IMR-90 (cell line): Measurements from ENCODE around the gene CPNE4. TPM values are rescaled to one million over a fixed set of nuclear protein-coding genes. Genes with fewer than 3 reads are reported as not detected.

ENCODE experiments used
- ATAC-seq: fragments of 200-7000 bp; cut with Tn5 transposase; 2 replicates; pipeline ENCODE4 v1.9.1; 2020; ENCODE audit warnings: low read depth, mild to moderate bottlenecking, moderate library complexity
- BruUV-seq: library from RNA; stranded (reverse); fragments of 400-500 nt; replicated peaks from 2 replicates; lab custom pipeline; 2021; lab: Mats Ljungman, UMichigan
- CTCF ChIA-PET: fragments of 300-600 bp; formaldehyde crosslinking; extraction: SDS; loops from one replicate; lab custom pipeline; 2021; ENCODE audit warnings: antibody characterized with exemption; lab: Yijun Ruan, JAX
- POLR2A ChIA-PET: fragments of 300-600 bp; sonication (Branson Sonifier 250); formaldehyde crosslinking; loops from one replicate; lab custom pipeline; 2022; ENCODE audit warnings: antibody characterized with exemption; ENCODE audit not compliant: unreplicated experiment; lab: Charles Lee
- DNase-seq: peaks from one replicate; pipeline ENCODE4 v3.0.0; 2013
- H2AFZ ChIP-seq: replicated peaks from 2 replicates; pipeline ENCODE3; 2013; ENCODE audit warnings: low read length, mild to moderate bottlenecking; ENCODE audit not compliant: poor library complexity
- H2AK5ac ChIP-seq: 2 replicates; pipeline ENCODE4 v1.6.1; 2013; ENCODE audit warnings: low read depth, low read length, inconsistent platforms
- H2AK9ac ChIP-seq: replicated peaks from 2 replicates; pipeline ENCODE3; 2013; ENCODE audit warnings: mild to moderate bottlenecking, low read depth, low read length, moderate library complexity; ENCODE audit not compliant: poor library complexity
- H2BK120ac ChIP-seq: 2 replicates; pipeline ENCODE4 v1.6.1; 2013; ENCODE audit warnings: low read depth, low read length, inconsistent platforms
- H2BK15ac ChIP-seq: 3 replicates; pipeline ENCODE4 v1.6.1; 2013; ENCODE audit warnings: low read depth, low read length, inconsistent platforms
- H2BK20ac ChIP-seq: 2 replicates; pipeline ENCODE4 v1.6.1; 2013; ENCODE audit warnings: low read depth, mild to moderate bottlenecking, inconsistent platforms, low read length, moderate library complexity
- H2BK5ac ChIP-seq: 2 replicates; pipeline ENCODE4 v1.6.1; 2013; ENCODE audit warnings: mild to moderate bottlenecking, low read depth, low read length, inconsistent platforms; ENCODE audit not compliant: poor library complexity, severe bottlenecking
- H3K14ac ChIP-seq: replicated peaks from 2 replicates; pipeline ENCODE4 v1.6.1; 2013; ENCODE audit warnings: low read depth, low read length, inconsistent platforms
- H3K18ac ChIP-seq: 2 replicates; pipeline ENCODE4 v1.6.1; 2013; ENCODE audit warnings: low read depth, low read length, control low read depth
- H3K23ac ChIP-seq: 2 replicates; pipeline ENCODE4 v1.6.1; 2013; ENCODE audit warnings: low read depth, low read length, inconsistent platforms
- H3K27ac ChIP-seq: 2 replicates; pipeline ENCODE4 v1.5.1; 2013; ENCODE audit warnings: mild to moderate bottlenecking, control low read depth, low read length; ENCODE audit not compliant: insufficient read depth
- H3K27me3 ChIP-seq: 2 replicates; pipeline ENCODE4 v1.6.1; 2013; ENCODE audit warnings: low read length; ENCODE audit not compliant: control insufficient read depth, insufficient read depth
- H3K36me3 ChIP-seq: 2 replicates; pipeline ENCODE4 v1.6.1; 2013; ENCODE audit warnings: low read length, mixed read lengths; ENCODE audit not compliant: control insufficient read depth, insufficient read depth
- H3K4ac ChIP-seq: 2 replicates; pipeline ENCODE4 v1.6.1; 2013; ENCODE audit warnings: low read depth, low read length, inconsistent platforms
- H3K4me1 ChIP-seq: 2 replicates; pipeline ENCODE4 v1.6.1; 2013; ENCODE audit warnings: low read length, mixed read lengths; ENCODE audit not compliant: control insufficient read depth, insufficient read depth
- H3K4me2 ChIP-seq: 2 replicates; pipeline ENCODE4 v1.6.1; 2013; ENCODE audit warnings: low read depth, mild to moderate bottlenecking, control low read depth, low read length, moderate library complexity
- H3K4me3 ChIP-seq: 2 replicates; pipeline ENCODE4 v1.5.1; 2013; ENCODE audit warnings: low read depth, mild to moderate bottlenecking, control low read depth, low read length, moderate library complexity; ENCODE audit not compliant: insufficient read depth
- H3K56ac ChIP-seq: 2 replicates; pipeline ENCODE4 v1.6.1; 2013; ENCODE audit warnings: low read length, inconsistent platforms; ENCODE audit not compliant: insufficient read depth; ENCODE audit errors: extremely low read depth
- H3K79me1 ChIP-seq, 2 experiments: 2 replicates each; pipeline ENCODE4 v1.6.1; 2013; ENCODE audit warnings: low read length in 2 of 2, inconsistent platforms in 1 of 2, low read depth in 1 of 2
- H3K9ac ChIP-seq: 2 replicates; pipeline ENCODE4 v1.6.1; 2013; ENCODE audit warnings: low read depth, low read length, control low read depth
- H3K9me1 ChIP-seq: 2 replicates; pipeline ENCODE4 v1.6.1; 2013; ENCODE audit warnings: low read length, inconsistent platforms; ENCODE audit not compliant: insufficient read depth
- H3K9me3 ChIP-seq: 2 replicates; pipeline ENCODE4 v1.6.1; 2013; ENCODE audit warnings: low read length; ENCODE audit not compliant: control insufficient read depth, insufficient read depth
- H4K20me1 ChIP-seq: 2 replicates; pipeline ENCODE4 v1.6.1; 2013; ENCODE audit warnings: low read length, inconsistent platforms; ENCODE audit not compliant: insufficient read depth
- H4K5ac ChIP-seq: 2 replicates; pipeline ENCODE4 v1.6.1; 2013; ENCODE audit warnings: mild to moderate bottlenecking, low read depth, low read length, control low read depth
- H4K8ac ChIP-seq, 2 experiments: 2 replicates each; pipeline ENCODE4 v1.6.1; 2013; ENCODE audit warnings: low read depth in 2 of 2, low read length in 2 of 2, control low read depth in 1 of 2, inconsistent platforms in 1 of 2
- H4K91ac ChIP-seq: 2 replicates; pipeline ENCODE4 v1.6.1; 2013; ENCODE audit warnings: low read depth, low read length, inconsistent platforms; ENCODE audit not compliant: insufficient read depth
- BHLHE40 ChIP-seq: fragments of 150-350 bp; IDR thresholded peaks from 2 replicates; pipeline ENCODE4 v1.6.1; 2016; ENCODE audit warnings: mild to moderate bottlenecking, low read depth, low read length
- CEBPB ChIP-seq: IDR thresholded peaks from 2 replicates; pipeline ENCODE4 v1.6.1; 2012; ENCODE audit warnings: low read depth, low read length, improper control_type of control experiment
- CHD1 ChIP-seq: IDR thresholded peaks from 2 replicates; pipeline ENCODE4 v1.6.1; 2012; ENCODE audit warnings: low read depth, low read length, improper control_type of control experiment
- FOS ChIP-seq: fragments of 150-350 bp; IDR thresholded peaks from 2 replicates; pipeline ENCODE4 v1.6.1; 2016; ENCODE audit warnings: low read depth, low read length
- MAFK ChIP-seq: IDR thresholded peaks from 2 replicates; pipeline ENCODE4 v1.6.1; 2012; ENCODE audit warnings: low read depth, low read length, improper control_type of control experiment
- MAZ ChIP-seq: IDR thresholded peaks from 2 replicates; pipeline ENCODE4 v1.6.1; 2012; ENCODE audit warnings: low read depth, mild to moderate bottlenecking, low read length, improper control_type of control experiment, moderate library complexity, borderline replicate concordance
- MXI1 ChIP-seq: IDR thresholded peaks from 2 replicates; pipeline ENCODE4 v1.6.1; 2012; ENCODE audit warnings: low read depth, mild to moderate bottlenecking, low read length, moderate library complexity, borderline replicate concordance
- NFE2L2 ChIP-seq: fragments of 150-350 bp; IDR thresholded peaks from 2 replicates; pipeline ENCODE4 v1.6.1; 2016; ENCODE audit warnings: low read depth, mild to moderate bottlenecking, low read length
- POLR2A ChIP-seq: IDR thresholded peaks from 2 replicates; pipeline ENCODE4 v1.6.1; 2012; ENCODE audit warnings: mild to moderate bottlenecking, low read depth, low read length
- RAD21 ChIP-seq: IDR thresholded peaks from 2 replicates; pipeline ENCODE4 v1.6.1; 2012; ENCODE audit warnings: low read length, improper control_type of control experiment
- RCOR1 ChIP-seq: IDR thresholded peaks from 2 replicates; pipeline ENCODE4 v1.6.1; 2012; ENCODE audit warnings: mild to moderate bottlenecking, low read length, improper control_type of control experiment; ENCODE audit not compliant: insufficient replicate concordance
- RFX5 ChIP-seq: IDR thresholded peaks from 2 replicates; pipeline ENCODE4 v1.8.0; 2012; ENCODE audit warnings: low read depth, mild to moderate bottlenecking, low read length, moderate library complexity
- SMC3 ChIP-seq: fragments of 150-350 bp; IDR thresholded peaks from 2 replicates; pipeline ENCODE4 v1.6.1; 2016; ENCODE audit warnings: low read depth, mild to moderate bottlenecking, antibody characterized with exemption, low read length, moderate library complexity
- WGBS, 2 experiments: methylation state at CpG; one replicate each; pipeline versions ENCODE4 v1.1.5 to v1.1.7; 2013; ENCODE audit warnings: missing lambda C conversion rate in 2 of 2; ENCODE audit not compliant: insufficient read length in 1 of 2; ENCODE audit errors: extremely low coverage in 2 of 2; 5-methylcytosine and 5-hydroxymethylcytosine counted together
- dilution Hi-C: fragments of 300-500 bp; cut with HindIII; formaldehyde crosslinking; loops from one replicate; pipeline ENCODE4 v1.14.3; 2018; ENCODE audit warnings: low sequenced_read_pairs; ENCODE audit not compliant: unreplicated experiment
- in situ Hi-C: fragments of 300-500 bp; cut with MboI; formaldehyde crosslinking; loops from 3 replicates; pipeline ENCODE4 v1.14.3; 2019; ENCODE audit warnings: low sequenced_read_pairs, inconsistent platforms, mixed read lengths
- intact Hi-C: fragments of 100-400 bp; cut with micrococcal nuclease; formaldehyde crosslinking; loops from 2 replicates; pipeline ENCODE4 v1.10.0; 2022
- polyA plus RNA-seq, 3 experiments: library from polyadenylated mRNA; depleted of rRNA; stranded (reverse); fragments of >200 nt; gene quantifications; 2 replicates each; pipeline ENCODE4 v1.2.3, GENCODE V29; 2012; ENCODE audit warnings: low replicate concordance in 1 of 3
- total RNA-seq: library from RNA; depleted of rRNA; stranded (reverse); fragments of >200 nt; gene quantifications from 2 replicates; pipeline ENCODE4 v1.2.3, GENCODE V29; 2012
- TF ChIP-seq, protein P1 (sequence below): conservative IDR thresholded peaks from 2 replicates; pipeline ENCODE4 v1.5.1; 2012; ENCODE audit warnings: mild to moderate bottlenecking, low read depth, low read length, improper control_type of control experiment
- TF ChIP-seq, protein P2 (sequence below): fragments of 150-350 bp; IDR thresholded peaks from 2 replicates; pipeline ENCODE4 v1.6.1; 2016; ENCODE audit warnings: low read depth, mild to moderate bottlenecking, low read length, moderate library complexity, borderline replicate concordance
- TF ChIP-seq, protein P3 (sequence below): fragments of 150-350 bp; IDR thresholded peaks from 2 replicates; pipeline ENCODE4 v1.6.1; 2017; ENCODE audit warnings: mild to moderate bottlenecking, antibody characterized with exemption, low read length, low read depth

CPNE4 gene
- total and polyA plus RNA-seq, 2 of the 4 experiments (the other 2 are of a cell fraction) = not detected

GRCh38 chr3:131856171-131856570 is 178.6 kb downstream of the CPNE4 start:
- H2BK15ac ChIP-seq = no peak overlapping the region
- CTCF ChIA-PET = no interaction called here
- TF ChIP-seq, protein P1, sequence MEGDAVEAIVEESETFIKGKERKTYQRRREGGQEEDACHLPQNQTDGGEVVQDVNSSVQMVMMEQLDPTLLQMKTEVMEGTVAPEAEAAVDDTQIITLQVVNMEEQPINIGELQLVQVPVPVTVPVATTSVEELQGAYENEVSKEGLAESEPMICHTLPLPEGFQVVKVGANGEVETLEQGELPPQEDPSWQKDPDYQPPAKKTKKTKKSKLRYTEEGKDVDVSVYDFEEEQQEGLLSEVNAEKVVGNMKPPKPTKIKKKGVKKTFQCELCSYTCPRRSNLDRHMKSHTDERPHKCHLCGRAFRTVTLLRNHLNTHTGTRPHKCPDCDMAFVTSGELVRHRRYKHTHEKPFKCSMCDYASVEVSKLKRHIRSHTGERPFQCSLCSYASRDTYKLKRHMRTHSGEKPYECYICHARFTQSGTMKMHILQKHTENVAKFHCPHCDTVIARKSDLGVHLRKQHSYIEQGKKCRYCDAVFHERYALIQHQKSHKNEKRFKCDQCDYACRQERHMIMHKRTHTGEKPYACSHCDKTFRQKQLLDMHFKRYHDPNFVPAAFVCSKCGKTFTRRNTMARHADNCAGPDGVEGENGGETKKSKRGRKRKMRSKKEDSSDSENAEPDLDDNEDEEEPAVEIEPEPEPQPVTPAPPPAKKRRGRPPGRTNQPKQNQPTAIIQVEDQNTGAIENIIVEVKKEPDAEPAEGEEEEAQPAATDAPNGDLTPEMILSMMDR = no peak
- TF ChIP-seq CHD1 = no peak
- no peak for TF ChIP-seq SMC3
- TF ChIP-seq, protein P2, sequence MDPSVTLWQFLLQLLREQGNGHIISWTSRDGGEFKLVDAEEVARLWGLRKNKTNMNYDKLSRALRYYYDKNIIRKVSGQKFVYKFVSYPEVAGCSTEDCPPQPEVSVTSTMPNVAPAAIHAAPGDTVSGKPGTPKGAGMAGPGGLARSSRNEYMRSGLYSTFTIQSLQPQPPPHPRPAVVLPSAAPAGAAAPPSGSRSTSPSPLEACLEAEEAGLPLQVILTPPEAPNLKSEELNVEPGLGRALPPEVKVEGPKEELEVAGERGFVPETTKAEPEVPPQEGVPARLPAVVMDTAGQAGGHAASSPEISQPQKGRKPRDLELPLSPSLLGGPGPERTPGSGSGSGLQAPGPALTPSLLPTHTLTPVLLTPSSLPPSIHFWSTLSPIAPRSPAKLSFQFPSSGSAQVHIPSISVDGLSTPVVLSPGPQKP = no peak
- TF ChIP-seq, protein P3, sequence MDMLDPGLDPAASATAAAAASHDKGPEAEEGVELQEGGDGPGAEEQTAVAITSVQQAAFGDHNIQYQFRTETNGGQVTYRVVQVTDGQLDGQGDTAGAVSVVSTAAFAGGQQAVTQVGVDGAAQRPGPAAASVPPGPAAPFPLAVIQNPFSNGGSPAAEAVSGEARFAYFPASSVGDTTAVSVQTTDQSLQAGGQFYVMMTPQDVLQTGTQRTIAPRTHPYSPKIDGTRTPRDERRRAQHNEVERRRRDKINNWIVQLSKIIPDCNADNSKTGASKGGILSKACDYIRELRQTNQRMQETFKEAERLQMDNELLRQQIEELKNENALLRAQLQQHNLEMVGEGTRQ = no peak
- no peak for TF ChIP-seq BHLHE40
- no peak for TF ChIP-seq NFE2L2
- TF ChIP-seq RCOR1 = no peak
- TF ChIP-seq RFX5 = no peak
- TF ChIP-seq MAFK = no peak
- no peak for TF ChIP-seq POLR2A
- TF ChIP-seq FOS = no peak
- no peak for TF ChIP-seq CEBPB
- TF ChIP-seq MAZ = no peak
- no peak for TF ChIP-seq RAD21
- no peak for TF ChIP-seq MXI1
- no peak overlapping the region for H3K23ac ChIP-seq
- H3K18ac ChIP-seq = no peak overlapping the region
- H4K8ac ChIP-seq = no peak overlapping the region
- in situ Hi-C loops = no loop called here
- H4K5ac ChIP-seq = no peak overlapping the region
- no peak overlapping the region for H3K56ac ChIP-seq
- H3K4ac ChIP-seq = no peak overlapping the region
- no peak overlapping the region for H3K4me3 ChIP-seq
- H3K4me1 ChIP-seq = no peaks in the 10 kb centered on the region
- no peaks in the 10 kb centered on the region for H4K20me1 ChIP-seq
- no peak overlapping the region for H3K4me2 ChIP-seq
- no TSS peak for BruUV-seq
- H4K91ac ChIP-seq = no peak overlapping the region
- no peaks in the 10 kb centered on the region for H3K36me3 ChIP-seq
- H3K14ac ChIP-seq = no peak overlapping the region
- no peak overlapping the region for H2BK120ac ChIP-seq
- dilution Hi-C loops = no loop called here
- no peaks in the 10 kb centered on the region for H3K9me1 ChIP-seq
- H3K27me3 ChIP-seq = no peaks in the 10 kb centered on the region
- no peak overlapping the region for H2AFZ ChIP-seq
- intact Hi-C loops = no loop called here
- H3K27ac ChIP-seq = no peak overlapping the region
- no peak overlapping the region for H3K9ac ChIP-seq
- DNase-seq (no peak), ATAC-seq (no peak)
- POLR2A ChIA-PET = no interaction called here
- WGBS, 2 experiments = no CpG with 5 or more reads among the region's 3 CpGs
- H2BK5ac ChIP-seq = no peak overlapping the region
- H2AK5ac ChIP-seq = no peak overlapping the region
- no peak overlapping the region for H2AK9ac ChIP-seq
- no peak overlapping the region for H2BK20ac ChIP-seq
- no peaks in the 10 kb centered on the region for H3K9me3 ChIP-seq
- H3K79me1 ChIP-seq = no peaks in the 10 kb centered on the region
